HL-60/S4 treated with retinoic acid at 250 ng/mL for 4 days and 3 days (cell line): Measurements from ENCODE around the gene SPON1.
"Not testable (repeated sequence)": the region's sequence is repeated elsewhere in the genome, so short reads cannot be mapped to it uniquely, and the experiment has no call there.

Experiments
- in situ Hi-C: fragments of 300-500 bp; cut with MboI; formaldehyde crosslinking; loops from 2 replicates; pipeline ENCODE4 v1.7.0; 2022; ENCODE audit warnings: low sequenced_read_pairs

The SPON1 gene

GRCh38 chr11:13972043-13972910 lies 9.8 kb downstream of the SPON1 start:
- in situ Hi-C loops: loop anchor here (25.0 kb wide), 1 partner anchor 265 kb away; no protein-coding TSS in a partner anchor

GRCh38 chr11:13972944-13973343 lies 10.4 kb downstream of the SPON1 start:
- in situ Hi-C loops: loop anchor here (25.0 kb wide), 1 partner anchor 264 kb away; no protein-coding TSS in a partner anchor

GRCh38 chr11:13974631-13975030 lies 12.1 kb downstream of the SPON1 start:
- in situ Hi-C loops: loop anchor here (25.0 kb wide), 1 partner anchor 263 kb away; no protein-coding TSS in a partner anchor

- in situ Hi-C loops: no loop called here
Observed at GRCh38 chr11:13983081-13983751, 20.7 kb downstream of the SPON1 start.

- in situ Hi-C loops: no loop called here
Observed at GRCh38 chr11:13984616-13985450, 22.3 kb downstream of the SPON1 start.

- in situ Hi-C loops: not testable (repeated sequence)
Observed at GRCh38 chr11:13986695-13987094, 24.2 kb downstream of the SPON1 start.

GRCh38 chr11:13992158-13992856 lies 29.8 kb downstream of the SPON1 start:
- in situ Hi-C loops: not testable (repeated sequence)

GRCh38 chr11:13993096-13993765 lies 30.7 kb downstream of the SPON1 start:
- in situ Hi-C loops: no loop called here

GRCh38 chr11:13997881-13998280 lies 35.4 kb downstream of the SPON1 start:
- in situ Hi-C loops: no loop called here

GRCh38 chr11:13999704-14000103 lies 37.2 kb downstream of the SPON1 start:
- in situ Hi-C loops: no loop called here

- in situ Hi-C loops: no loop called here
Observed at GRCh38 chr11:14001597-14001996, 39.1 kb downstream of the SPON1 start.

GRCh38 chr11:14007566-14007965 lies 45.0 kb downstream of the SPON1 start:
- in situ Hi-C loops: no loop called here

- in situ Hi-C loops: no loop called here
Observed at GRCh38 chr11:14010665-14011064, 48.1 kb downstream of the SPON1 start.

GRCh38 chr11:14012846-14013245 lies 50.3 kb downstream of the SPON1 start:
- in situ Hi-C loops: no loop called here

GRCh38 chr11:14015711-14016110 lies 53.2 kb downstream of the SPON1 start:
- in situ Hi-C loops: no loop called here

GRCh38 chr11:14018441-14018840 lies 55.9 kb downstream of the SPON1 start:
- in situ Hi-C loops: no loop called here

- in situ Hi-C loops: no loop called here
Observed at GRCh38 chr11:14021738-14022137, 59.2 kb downstream of the SPON1 start.

GRCh38 chr11:14022251-14022650 lies 59.7 kb downstream of the SPON1 start:
- in situ Hi-C loops: no loop called here

GRCh38 chr11:14022821-14023220 lies 60.3 kb downstream of the SPON1 start:
- in situ Hi-C loops: no loop called here

- in situ Hi-C loops: no loop called here
Observed at GRCh38 chr11:14026961-14027360, 64.4 kb downstream of the SPON1 start.
